ENCODE measurements around the gene TEF.

- TF ChIP-seq CTCF (IDR thresholded peaks at IDR 0.05; ENCODE audit: insufficient read depth, low read length) (no peak), GABPA (IDR thresholded peaks at IDR 0.05; ENCODE audit: low read depth) (no peak)
These were observed 49.4 kb upstream of the TEF start for GRCh38 chr22:41332217-41332939.
